Fibroblast of the aortic adventitia (primary cell): Measurements from ENCODE around the gene GTF2H4. TPM values are rescaled to one million over a fixed set of nuclear protein-coding genes. Genes with fewer than 3 reads are reported as not detected.
"Not testable (repeated sequence)": the region's sequence is repeated elsewhere in the genome, so short reads cannot be mapped to it uniquely, and the experiment has no call there.

Source experiments
- DNase-seq: peaks from one replicate; pipeline ENCODE4 v3.0.0-alpha.2; 2010; ENCODE audit warnings: low read depth
- H3K4me3 ChIP-seq: 2 replicates; pipeline ENCODE4 v1.5.1; 2011; ENCODE audit warnings: low read depth, mild to moderate bottlenecking, control low read depth, low read length, moderate library complexity
- total RNA-seq: library from RNA; depleted of rRNA; stranded (reverse); fragments of >200 nt; gene quantifications from 2 replicates; pipeline ENCODE4 v1.2.3, GENCODE V29; 2012; ENCODE audit warnings: low replicate concordance
- TF ChIP-seq, protein P1 (sequence below): IDR thresholded peaks from 2 replicates; pipeline ENCODE4 v1.5.1; 2011; ENCODE audit warnings: mild to moderate bottlenecking, low read length, control low read depth, inconsistent platforms; ENCODE audit not compliant: insufficient read depth

Gene GTF2H4
- 3.8 and 12.7 TPM in 2 replicates for total RNA-seq

DNA sequence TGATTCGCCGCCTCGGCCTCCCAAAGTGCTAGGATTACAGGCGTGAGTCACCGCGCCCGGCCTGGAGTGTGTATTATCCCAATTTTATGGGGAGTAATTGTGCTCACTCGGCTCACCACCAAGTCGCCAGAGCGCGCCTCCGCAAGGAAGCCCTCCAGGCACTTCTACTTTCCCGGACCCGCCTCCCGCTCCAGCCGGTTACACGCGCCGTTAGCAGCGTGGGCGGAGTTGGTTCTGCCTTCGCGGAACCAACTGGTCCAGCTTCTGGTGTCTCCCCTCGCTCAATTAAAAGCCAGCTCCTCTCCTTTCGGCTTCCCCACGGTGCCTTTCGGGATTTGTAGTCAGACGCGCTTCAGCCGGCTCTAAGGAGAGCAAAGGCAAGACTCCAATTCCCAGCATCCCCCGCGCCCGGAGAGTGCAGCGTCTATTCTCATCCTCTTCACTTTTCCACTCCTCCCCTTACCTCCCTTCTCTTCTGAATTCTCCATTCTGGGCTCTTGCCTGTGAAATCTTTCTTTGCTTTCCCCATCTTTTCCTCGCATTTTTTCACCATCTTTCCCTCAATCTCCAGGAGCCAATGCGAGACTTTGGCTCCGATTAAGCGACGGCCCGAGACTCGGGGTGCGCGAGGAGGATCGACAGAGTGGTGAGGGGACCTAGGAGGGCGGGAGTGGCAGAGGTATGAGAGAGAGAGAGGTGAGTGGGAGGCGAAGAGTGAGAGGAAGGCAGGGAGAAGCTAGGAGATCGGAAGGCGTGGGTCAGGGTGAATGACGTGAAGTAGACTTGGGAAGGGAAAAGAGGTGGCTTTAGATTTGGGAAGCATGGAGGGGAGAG, at the start of gene GTF2H4:
Gene GTF2H4 (plus strand): TSS at position 450 of the 834 bp plus-strand sequence.
- H3K4me3 ChIP-seq: peak within 1 kb of the TSS; percentile 88
- peak; percentile 99 for DNase-seq
- TF ChIP-seq, protein P1, sequence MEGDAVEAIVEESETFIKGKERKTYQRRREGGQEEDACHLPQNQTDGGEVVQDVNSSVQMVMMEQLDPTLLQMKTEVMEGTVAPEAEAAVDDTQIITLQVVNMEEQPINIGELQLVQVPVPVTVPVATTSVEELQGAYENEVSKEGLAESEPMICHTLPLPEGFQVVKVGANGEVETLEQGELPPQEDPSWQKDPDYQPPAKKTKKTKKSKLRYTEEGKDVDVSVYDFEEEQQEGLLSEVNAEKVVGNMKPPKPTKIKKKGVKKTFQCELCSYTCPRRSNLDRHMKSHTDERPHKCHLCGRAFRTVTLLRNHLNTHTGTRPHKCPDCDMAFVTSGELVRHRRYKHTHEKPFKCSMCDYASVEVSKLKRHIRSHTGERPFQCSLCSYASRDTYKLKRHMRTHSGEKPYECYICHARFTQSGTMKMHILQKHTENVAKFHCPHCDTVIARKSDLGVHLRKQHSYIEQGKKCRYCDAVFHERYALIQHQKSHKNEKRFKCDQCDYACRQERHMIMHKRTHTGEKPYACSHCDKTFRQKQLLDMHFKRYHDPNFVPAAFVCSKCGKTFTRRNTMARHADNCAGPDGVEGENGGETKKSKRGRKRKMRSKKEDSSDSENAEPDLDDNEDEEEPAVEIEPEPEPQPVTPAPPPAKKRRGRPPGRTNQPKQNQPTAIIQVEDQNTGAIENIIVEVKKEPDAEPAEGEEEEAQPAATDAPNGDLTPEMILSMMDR: no peak

GRCh38 chr6:30859726-30860125, 48.3 kb upstream of the GTF2H4 start:
- DNase-seq: not testable (repeated sequence)

DNA sequence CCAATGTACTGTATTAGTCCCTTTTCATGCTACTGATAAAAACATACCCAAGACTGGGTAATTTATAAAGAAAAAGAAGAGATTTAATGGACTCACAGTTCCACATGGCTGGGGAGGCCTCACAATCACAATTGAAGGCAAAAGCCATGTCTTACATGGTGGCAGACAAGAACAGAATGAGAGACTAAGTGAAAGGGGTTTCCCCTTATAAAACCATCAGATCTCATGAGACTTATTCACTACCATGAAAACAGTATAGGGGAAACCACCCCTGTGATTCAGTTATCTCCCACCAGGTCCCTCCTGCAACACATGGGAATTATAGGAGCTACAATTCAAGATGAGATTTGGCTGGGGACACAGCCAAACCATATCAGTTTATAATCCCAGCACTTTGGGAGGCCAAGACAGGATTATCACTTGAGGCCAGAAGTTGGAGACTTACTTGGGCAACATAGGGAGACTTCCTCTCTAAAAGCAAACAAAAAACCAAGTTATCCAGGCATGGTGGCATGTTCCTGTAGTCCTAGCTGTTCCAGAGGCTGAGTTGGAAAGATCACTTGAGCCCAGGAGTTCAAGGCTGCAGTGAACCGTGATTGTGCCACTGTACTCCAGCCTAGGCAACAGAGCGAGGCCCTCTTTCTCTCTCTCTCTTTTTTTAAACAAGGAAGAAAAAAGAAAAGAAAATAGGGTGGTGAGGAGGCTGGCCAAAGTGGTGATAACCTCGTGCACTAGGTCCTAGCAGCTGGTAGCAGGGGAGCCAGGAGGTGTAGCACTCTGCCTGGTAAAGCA, 46.6 kb upstream of the GTF2H4 start:
- TF ChIP-seq, protein P1: no peak
- no peak overlapping the region for H3K4me3 ChIP-seq
- DNase-seq: no peak

More at GRCh38 chr6:30859726-30860125, 48.3 kb upstream of the GTF2H4 start:
- not testable (repeated sequence) for H3K4me3 ChIP-seq

DNA sequence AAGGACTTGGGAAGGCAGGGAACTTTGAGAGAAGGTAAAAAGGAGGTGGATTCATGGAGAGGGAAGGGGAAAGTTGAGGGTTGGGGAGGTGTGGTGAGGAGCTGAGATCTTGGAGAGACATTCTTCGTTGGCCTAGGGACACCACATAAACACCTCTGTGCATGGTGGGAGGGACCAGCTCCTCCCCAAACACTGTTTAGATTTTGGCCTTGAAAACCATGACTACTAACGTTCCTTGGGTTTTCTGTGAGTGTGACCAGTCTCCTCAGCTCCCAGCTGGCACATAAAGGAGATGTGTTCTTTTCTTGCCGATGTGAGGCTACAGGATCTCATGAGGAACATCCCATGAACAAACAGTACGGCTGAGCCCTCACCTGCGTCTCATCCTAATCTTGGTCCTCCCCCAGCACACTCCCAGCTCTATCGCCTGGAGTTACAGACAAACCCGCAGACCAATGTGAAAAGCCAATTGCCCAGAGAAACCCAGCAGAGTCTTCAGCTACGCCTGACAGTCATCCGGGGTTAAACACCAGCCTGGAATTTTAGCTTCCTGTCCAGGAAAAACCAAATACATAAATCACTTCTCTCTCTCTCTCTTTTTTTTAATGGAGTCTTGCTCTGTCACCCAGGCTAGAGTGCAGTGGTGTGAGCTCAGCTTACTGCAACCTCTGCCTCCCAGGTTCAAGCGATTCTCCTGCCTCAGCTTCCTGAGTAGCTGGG, 45.7 kb upstream of the GTF2H4 start:
- TF ChIP-seq, protein P1: no peak
- H3K4me3 ChIP-seq: no peak overlapping the region
- no peak for DNase-seq

GRCh38 chr6:30864325-30864724, 43.7 kb upstream of the GTF2H4 start:
- TF ChIP-seq, protein P1: no peak
- no peak for DNase-seq
- H3K4me3 ChIP-seq: no peak overlapping the region

DNA sequence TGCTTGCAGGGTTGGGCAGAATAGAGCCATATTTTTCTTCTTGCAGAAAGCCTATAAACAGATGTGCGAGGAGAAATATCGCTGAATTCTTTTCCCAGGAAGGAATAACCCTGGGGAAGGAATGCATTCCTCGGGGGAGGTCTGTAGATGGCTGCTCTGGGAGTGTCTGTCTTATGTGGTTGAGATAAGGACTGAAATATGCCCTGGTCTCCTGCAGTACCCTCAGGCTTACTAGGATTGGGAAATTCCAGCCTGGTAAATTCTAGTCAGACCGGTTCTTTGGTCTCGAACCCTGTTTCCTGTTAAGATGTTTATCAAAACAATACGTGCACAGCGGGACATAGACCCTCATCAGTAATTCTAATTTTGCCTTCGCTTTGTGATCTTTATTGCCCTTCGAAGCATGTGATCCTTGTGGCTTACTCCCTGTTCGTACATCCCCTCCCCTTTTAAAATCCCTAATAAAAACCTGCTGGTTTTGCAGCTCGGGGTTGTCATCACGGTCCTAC, 38.7 kb upstream of the GTF2H4 start:
- not testable (repeated sequence) for DNase-seq, H3K4me3 ChIP-seq

DNA sequence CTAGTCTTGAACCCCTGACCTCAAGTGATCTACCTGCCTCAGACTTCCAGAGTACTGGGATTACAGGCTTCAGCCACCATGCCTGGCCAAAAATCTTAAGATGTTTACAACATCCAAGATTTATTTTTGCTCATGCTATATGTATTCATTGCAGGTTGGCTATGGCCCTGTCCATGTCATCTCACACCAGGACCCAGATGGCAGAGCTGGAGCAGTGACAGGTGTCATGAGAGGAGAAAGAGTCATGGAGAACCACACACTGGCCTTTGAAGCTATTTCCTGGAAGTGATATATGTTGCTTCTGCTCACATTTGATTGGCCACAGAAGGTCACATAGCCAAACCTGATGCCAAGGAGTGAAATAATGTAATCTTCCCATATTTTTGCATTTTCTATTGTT, 37.5 kb upstream of the GTF2H4 start:
- H3K4me3 ChIP-seq: no peak overlapping the region
- TF ChIP-seq, protein P1: no peak
- no peak for DNase-seq
